Activated naive CD8-positive, alpha-beta T cell treated with anti-CD3 and anti-CD28 coated beads, Interleukin-2, amount 10 ng/mL, durations not matched to agents 7 days and 5 days (primary cell): ENCODE data around the gene ARHGAP1. TPM values are rescaled to one million over a fixed set of nuclear protein-coding genes. Genes with fewer than 3 reads are reported as not detected.

ENCODE experiments used
- ATAC-seq: fragments of 150-1000 bp; cut with Tn5 transposase; one replicate; pipeline ENCODE4 v1.10.0; 2021; ENCODE audit warnings: low read depth, moderate library complexity
- POLR2A ChIA-PET: fragments of 350-600 bp; sonication (Branson Sonifier 250); formaldehyde crosslinking; loops from one replicate; lab custom pipeline; 2021; ENCODE audit warnings: antibody characterized with exemption; lab: Charles Lee
- DNase-seq: peaks from one replicate; pipeline ENCODE4 v3.0.0; 2021
- H3K27ac Mint-ChIP-seq: one replicate; pipeline ENCODE4 v1.8.0; 2022; ENCODE audit warnings: mild to moderate bottlenecking, mixed read lengths
- H3K27me3 Mint-ChIP-seq: one replicate; pipeline ENCODE4 v1.8.0; 2022; ENCODE audit warnings: mild to moderate bottlenecking, moderate library complexity, mixed read lengths
- H3K36me3 Mint-ChIP-seq: one replicate; pipeline ENCODE4 v1.8.0; 2021; ENCODE audit warnings: mild to moderate bottlenecking, mixed read lengths
- H3K4me1 Mint-ChIP-seq: one replicate; pipeline ENCODE4 v1.8.0; 2021; ENCODE audit warnings: mixed read lengths
- H3K4me3 Mint-ChIP-seq: one replicate; pipeline ENCODE4 v1.8.0; 2022; ENCODE audit warnings: mild to moderate bottlenecking, moderate library complexity, mixed read lengths
- H3K9me3 Mint-ChIP-seq: one replicate; pipeline ENCODE4 v1.8.0; 2021; ENCODE audit warnings: mixed read lengths
- total RNA-seq, 2 experiments: library from RNA; stranded (reverse); gene quantifications; one replicate each; pipeline ENCODE4 v1.2.3, GENCODE V29; 2021

Gene ARHGAP1
- total RNA-seq, 2 experiments from 2014 or later: 62.5 to 68.0 TPM

DNA sequence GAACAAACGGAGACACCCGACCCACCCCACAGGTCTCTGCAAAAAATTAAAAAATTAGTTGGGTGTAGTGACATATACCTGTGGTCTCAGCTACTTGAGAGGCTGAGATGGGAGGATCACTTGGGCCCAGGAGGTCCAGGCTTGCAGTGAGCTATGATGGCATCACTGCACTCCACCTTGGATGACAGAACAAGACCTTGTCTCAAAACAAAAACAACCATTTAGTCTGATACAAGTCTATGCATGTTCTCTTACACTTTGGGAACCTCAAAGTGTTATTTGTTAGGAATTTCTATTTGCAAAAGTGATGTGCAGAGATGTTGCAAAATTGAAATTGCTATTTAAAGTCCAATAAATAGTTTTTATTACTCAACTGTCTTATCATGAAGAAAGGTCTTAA, 68.7 kb downstream of the ARHGAP1 start:
- Mint-ChIP-seq H3K4me1 (peaks cover 13% of the 10 kb centered on the region), H3K9me3 (no peaks in the 10 kb centered on the region), H3K36me3 (peaks cover 11% of the 10 kb centered on the region), H3K27me3 (no peaks in the 10 kb centered on the region), H3K27ac (no peak overlapping the region), H3K4me3 (no peak overlapping the region)
- ATAC-seq (no peak), DNase-seq (no peak)
- POLR2A ChIA-PET: interaction anchor here (1.1 to 1.4 kb wide), 2 partner anchors 9 to 40 kb away, joined by 5 to 6 read pairs; no protein-coding TSS in a partner anchor

DNA sequence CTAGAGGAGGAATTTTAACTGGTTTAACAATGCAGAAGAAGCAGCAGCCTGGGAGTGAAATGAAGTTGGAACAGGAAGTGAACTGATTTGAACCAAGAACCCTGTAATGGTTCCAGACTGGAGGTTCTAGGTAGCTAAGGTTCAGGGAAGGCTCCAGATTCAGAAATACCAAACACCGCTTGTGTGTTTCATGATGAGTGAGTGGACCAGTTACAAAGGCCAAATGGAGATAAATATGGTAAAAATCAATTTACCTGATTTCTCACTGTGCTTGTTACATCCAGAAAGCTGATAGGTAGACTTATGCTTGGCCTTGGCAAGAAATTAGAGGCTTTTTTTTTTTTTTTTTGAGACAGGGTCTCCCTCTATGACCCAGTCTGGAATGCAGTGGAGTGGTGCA, 70.2 kb downstream of the ARHGAP1 start:
- Mint-ChIP-seq H3K27ac (no peak overlapping the region), H3K9me3 (no peaks in the 10 kb centered on the region), H3K4me3 (no peak overlapping the region), H3K36me3 (peaks cover 18% of the 10 kb centered on the region), H3K27me3 (no peaks in the 10 kb centered on the region), H3K4me1 (peaks cover 13% of the 10 kb centered on the region)
- DNase-seq (no peak), ATAC-seq (no peak)
- POLR2A ChIA-PET: interaction anchor here (1.4 kb wide), 1 partner anchor 11 kb away, joined by 5 read pairs; no protein-coding TSS in a partner anchor

DNA sequence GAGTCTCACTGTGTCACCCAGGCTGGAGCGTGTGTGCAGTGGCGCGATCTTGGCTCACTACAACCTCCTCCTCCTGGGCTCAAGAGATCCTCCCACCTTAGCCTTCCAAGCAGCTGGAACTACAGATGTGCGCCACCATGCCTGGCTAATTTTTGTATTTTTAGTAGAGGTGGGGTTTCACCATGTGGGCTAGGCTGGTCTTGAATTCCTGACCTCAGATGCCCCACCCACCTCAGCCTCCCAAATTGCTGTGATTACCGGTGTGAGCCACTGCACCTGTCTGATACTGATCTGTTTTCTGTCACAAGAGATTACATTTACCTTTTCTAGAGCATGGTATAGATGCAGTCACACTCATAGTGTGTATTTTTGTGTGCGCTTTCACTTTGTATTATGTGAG, 71.5 kb downstream of the ARHGAP1 start:
- no peak overlapping the region for H3K27ac Mint-ChIP-seq
- ATAC-seq: no peak
- H3K36me3 Mint-ChIP-seq: peaks cover 22% of the 10 kb centered on the region
- peaks cover 15% of the 10 kb centered on the region for H3K4me1 Mint-ChIP-seq
- POLR2A ChIA-PET: no interaction called here
- no peaks in the 10 kb centered on the region for H3K9me3 Mint-ChIP-seq
- no peak overlapping the region for H3K4me3 Mint-ChIP-seq
- no peak for DNase-seq
- no peaks in the 10 kb centered on the region for H3K27me3 Mint-ChIP-seq

Other genes with a start within 250 kb of the ARHGAP1 start
- 10 to 100 TPM; 39.1 to 40.5 TPM for gene AMBRA1, start 106.6 kb downstream of the ARHGAP1 start, total RNA-seq
- gene HARBI1, start 83.4 kb downstream of the ARHGAP1 start, total RNA-seq: 1 to 10 TPM; 5.8 to 7.6 TPM
- 10 to 100 TPM; 64.1 to 70.0 TPM for gene ATG13, start 83.1 kb downstream of the ARHGAP1 start, total RNA-seq
- gene ZNF408, start 412 bp upstream of the ARHGAP1 start, total RNA-seq: 10 to 100 TPM; 18.9 to 19.0 TPM
- not detected for gene F2, start 18.6 kb upstream of the ARHGAP1 start, total RNA-seq
- gene CKAP5, start 145.7 kb upstream of the ARHGAP1 start, total RNA-seq: 100 to 1,000 TPM; 127 to 135 TPM
- under 1 TPM in 1 of 2 experiments, not detected in 1; 0.06 TPM for gene LRP4, start 217.9 kb upstream of the ARHGAP1 start, total RNA-seq
- gene CSTPP1, start 236.1 kb upstream of the ARHGAP1 start, total RNA-seq: 10 to 100 TPM; 14.2 to 16.5 TPM